HG02981 (cell line): ENCODE measurements around the gene CRABP2.

Source experiments
- ATAC-seq: cut with Tn5 transposase; IDR thresholded peaks from one replicate; pipeline ENCODE4 v1.9.1; 2021; ENCODE audit warnings: mild to moderate bottlenecking, moderate library complexity; ENCODE audit not compliant: unreplicated experiment

Gene CRABP2

DNA sequence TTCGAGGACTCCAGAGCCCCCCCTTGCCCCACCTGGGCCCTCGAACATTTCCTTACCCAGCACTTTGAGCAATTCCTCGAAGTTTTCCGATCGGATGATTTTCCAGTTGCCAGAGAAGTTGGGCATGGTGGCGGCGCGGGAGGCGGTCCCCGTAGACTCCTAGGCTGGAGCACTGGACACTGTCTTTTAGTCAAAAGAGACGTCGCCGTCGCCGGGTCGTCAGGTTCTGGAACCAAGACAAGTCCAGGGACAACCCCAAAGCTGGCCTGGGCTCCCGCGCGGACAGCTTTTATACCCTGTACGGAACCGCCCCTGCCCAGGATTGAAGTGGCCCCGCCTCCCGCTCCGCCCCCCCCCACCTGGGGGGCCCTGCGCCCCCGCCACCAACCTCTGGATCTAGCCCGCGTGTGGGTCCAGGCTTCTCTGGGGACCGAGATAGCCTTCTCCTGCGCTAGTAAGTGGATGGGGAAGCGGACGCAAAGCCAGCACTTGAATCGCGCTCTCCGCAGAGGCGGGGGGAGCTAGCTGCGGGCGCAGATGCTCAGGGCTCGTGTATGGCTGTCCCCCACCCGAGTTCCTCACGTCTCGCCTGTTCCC is at the start of gene CRABP2:
Gene CRABP2 (minus strand): TSS at position 263 of the 597 bp plus-strand sequence. CDS start 137 bp downstream, at position 126.
- ATAC-seq: no peak

DNA sequence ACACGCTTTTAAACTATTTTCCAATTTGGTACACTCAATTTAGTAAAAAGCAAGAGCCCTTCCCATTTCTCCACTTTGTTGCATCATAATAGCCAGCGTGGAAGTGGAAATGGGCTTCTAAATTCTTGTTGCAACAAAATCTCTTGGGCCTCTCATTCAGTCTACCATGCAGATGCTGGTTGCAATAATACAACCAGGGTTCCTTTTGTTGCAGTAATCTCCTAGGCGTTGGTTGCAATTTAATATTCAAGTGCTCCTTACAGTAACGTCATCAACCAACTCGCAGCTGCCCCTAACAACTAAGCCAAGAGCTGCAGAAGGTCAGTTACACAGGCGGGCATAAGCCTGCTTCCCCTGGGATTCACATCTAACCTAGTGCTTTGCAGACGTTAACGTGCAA is 48.8 kb upstream of the CRABP2 start:
- no peak for ATAC-seq

DNA sequence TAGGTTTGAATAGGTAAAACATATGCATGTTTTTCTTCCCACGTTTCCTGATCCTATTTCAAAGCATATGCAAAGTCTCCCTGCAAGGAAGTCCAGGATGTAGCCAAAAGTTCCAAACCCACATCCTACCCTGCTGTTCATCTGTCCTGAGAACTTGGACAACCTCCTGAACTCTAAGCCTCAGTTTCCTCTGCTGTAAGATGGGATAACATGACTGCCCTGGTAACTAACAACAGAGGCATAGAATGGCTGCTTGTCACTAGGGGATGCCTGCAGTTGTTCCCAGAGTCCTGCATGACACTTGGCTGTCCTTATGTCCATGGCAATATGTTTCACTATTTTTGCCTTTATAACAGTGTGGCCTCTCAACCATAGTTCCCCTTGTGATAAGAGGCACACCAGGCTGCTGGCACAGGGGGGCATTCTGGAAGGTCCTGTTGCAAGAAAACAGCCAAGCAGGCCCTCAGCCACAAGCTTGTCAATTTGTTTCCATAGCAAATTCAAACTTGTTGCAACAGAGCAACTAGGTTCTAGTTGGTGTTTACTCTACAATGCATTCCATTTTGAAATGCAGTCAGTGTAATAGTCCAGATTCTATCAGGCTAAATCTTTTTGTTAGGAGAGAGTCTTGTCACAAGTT is 47.6 kb upstream of the CRABP2 start:
- ATAC-seq: no peak

DNA sequence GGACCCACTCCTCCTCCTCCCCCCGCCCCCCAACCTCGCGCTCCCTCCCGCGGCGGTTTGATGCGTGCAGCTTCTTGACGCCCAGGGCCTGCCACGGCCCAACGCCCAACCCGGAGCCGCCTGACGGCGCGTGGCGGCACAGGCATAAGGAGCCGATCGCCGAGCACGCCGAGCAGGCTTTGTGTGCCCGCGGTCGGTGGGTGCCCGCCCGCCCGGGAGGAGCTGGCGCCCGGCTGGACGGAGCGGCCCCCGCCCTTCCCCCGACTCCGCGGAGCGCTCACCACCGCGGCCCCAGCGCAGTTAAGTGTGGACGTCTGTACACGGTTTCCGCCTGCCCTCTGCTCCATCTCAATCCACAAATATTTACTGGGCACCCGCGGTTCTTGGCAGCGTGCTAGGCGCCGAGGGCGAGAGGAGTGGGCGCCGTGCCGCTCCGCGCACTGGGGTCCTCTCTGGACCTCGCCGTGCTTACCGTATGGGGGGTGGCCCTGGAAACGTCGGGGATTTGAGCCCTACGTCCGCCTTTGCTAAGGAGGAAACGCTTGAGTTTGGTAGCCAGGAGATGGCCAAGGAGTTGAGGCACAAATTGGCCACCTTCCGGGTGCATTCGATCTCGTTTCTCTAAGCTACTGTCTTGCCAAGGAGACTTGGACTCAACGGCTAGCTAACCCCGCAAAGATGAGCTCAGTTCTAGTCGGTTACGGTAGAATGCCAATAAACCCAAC is 46.5 kb upstream of the CRABP2 start:
- no peak for ATAC-seq

DNA sequence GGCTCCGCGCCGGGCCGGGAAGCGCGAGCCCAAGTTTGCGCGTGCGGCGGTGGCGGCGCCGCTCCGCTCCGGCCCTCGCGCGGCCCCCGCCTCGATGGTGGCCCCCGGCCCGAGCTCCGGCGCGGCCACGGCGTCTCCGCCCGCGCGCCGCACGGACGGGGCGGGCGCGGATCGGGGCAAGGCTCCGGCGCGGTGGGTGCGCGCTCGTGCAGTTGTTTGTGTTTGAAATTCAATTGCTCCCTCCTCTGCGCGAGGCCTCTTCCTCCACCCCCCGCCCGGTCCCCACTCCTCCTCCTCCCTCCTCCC is 46.0 kb upstream of the CRABP2 start, which contains the start of gene HDGF:
Gene HDGF (minus strand): TSS at position 225 of the 306 bp plus-strand sequence. CDS start 246 bp downstream, outside the sequence.
- ATAC-seq: no peak

DNA sequence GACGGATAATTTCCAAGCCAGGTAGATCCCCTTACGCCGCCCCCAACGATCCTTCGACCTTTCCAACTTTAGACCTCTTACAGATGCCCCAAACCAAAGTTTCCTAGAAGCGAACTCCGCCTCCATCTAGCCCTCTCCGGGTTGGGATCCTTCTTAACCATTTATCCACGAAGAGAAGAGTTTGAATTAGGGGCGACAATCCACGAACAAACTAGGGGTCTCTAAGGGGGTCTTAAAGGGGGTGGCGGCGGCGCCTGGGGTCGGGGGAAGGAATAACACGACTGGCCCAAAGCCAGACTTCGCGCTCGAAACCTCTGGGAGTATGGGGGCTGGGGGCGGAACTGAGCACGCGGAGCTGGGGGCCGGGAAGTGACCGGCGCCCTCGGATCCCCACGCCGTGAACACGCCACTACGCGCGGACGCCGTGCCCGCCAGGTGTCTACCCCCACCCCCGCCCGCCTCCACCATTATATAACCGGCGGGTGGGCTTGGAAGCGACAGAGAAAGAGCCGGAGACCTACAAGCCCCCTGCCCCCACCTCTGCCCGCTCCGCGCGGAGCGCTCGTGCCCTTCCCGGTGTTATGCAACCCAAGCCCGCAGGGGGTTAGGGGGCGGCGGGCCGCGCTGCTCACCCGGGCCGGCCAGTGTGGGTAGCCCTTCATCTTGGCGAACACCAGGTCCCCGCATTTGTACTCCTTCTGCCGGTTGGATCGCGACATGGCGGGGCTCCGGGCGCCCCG is 45.5 kb upstream of the CRABP2 start:
- ATAC-seq: no peak

DNA sequence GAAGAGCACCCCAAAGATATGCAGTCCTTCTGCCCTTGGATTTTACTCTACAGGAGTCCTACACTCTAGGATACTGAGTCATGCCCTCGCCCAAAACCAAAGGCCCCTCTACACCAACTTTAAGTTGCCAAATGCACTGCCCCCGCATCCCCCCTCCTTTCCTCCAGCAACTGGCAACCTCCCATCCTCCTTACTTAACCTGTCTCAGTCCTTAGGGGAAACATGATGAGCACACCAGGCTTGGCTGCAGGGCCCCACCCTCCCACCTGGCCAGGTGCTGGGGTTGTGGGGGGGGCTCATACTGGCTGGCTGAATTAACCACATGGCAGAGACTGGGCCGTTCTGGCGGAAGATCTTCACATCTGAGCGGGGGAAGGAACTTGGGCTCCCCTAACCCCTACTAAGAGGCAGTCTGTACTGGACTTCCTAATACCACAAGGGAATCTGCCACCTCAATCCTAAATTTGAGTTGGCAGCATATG is 44.8 kb upstream of the CRABP2 start:
- ATAC-seq: no peak

DNA sequence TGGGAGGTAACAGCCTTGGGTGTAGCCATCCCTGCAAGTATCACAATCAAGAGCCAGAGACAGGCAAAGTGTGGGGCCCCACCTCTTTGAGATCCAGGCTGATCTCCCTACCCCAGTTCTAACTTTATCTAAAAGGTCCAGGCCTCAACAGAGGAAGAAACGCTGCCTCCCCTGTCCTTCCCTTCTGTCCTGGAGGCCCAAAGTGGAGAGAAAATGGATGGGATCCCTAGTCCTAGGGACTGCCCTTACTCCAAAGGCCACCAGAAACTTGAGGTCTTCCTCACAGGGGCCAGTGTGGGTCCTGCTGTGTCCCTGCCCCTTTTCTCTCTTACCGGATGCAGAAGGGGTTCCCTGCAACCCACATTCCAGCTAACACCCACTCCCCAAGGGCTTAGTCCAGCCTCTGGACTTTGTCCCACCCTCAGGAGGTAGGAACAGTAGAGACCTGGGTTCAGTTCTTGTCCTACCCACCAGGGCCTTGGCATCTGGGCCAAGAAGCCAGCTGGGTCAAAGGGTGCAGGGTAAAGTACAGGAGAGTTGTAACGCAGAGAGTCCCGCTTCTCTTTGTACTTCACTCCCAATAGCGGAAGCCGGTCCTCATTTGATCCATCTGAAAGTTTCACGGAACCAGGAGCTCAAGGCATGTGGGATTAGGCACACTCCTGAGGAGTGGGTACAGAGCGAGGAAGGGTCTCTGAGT is 44.2 kb upstream of the CRABP2 start:
- ATAC-seq: no peak

DNA sequence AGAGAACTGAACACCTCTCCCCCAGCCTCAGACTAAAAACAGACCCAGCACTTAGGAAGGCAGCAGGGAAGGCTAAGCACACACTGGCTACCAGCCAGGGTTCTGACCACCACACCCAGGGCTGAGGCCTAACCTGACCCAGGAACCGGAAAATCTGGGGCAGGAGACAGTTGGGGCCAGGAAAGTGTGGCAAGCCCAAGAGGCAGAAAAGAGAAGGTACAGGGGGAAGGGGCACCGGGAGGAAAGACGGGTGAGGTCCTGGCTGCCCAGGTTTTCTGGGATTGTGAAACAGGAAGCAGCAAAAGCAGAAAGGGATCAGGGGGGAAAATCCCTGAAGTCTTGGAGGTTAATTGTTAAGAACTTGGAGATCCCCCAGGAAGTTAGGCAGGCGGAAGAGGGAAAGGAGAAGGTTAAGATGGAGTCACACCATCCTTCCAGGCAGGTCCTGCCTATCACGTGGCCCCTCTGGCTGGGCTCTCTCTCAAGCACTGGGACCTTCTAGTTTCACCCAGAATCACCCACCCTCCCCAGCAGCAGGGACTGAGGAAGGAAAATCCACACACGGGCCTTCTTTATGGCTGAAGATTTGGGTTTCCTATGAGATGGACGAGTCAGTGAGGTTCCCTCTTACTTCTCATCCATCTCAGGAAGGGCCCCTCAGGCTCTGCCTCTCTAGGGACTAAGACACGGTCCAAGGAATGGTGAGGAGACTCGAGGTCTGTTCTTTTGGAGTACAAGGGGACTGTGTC is 43.5 kb upstream of the CRABP2 start:
- no peak for ATAC-seq

DNA sequence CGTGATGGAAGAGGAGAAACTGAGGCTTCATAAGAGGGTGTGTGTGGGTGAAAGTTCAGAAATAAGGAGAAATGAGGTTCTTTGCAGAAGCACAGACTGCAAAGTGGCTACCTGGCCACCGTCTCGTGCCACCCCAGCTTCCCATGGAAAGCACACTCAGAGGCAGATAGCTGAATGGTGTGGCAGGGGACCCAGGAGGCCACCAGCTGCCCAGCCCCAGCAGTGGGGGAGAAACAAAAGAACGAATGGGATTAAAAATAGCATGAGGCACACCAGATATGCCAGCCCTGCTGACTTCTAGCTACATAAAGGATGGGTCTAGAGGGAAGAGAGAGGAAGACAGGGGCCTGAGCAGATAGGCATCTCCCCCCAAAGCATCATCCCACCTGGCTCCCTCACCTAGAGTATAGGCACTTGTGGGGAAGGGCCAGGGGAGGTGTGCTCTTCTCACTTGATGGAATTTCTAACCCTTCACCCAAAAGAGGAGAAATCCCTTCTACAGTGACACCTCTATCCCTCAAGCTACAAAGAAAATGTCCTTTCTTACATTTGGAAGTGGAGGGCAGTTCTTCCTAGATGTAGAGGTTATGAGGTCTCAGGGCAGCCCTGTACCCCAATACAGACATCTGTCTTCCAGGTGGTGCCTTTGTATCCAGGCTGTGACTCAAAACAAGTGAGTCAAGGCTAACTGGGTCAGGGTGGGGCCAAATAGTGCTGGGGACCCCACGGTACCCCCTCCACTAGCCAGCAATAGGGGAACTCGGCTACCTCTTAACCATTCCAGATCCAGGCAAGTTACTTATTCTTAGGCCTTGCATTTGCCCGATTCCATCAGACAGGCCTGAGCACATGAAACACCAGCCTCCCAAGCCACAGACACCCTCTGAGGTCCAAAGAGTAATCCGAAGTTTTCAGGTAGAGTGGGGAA is 42.6 kb upstream of the CRABP2 start:
- no peak for ATAC-seq

DNA sequence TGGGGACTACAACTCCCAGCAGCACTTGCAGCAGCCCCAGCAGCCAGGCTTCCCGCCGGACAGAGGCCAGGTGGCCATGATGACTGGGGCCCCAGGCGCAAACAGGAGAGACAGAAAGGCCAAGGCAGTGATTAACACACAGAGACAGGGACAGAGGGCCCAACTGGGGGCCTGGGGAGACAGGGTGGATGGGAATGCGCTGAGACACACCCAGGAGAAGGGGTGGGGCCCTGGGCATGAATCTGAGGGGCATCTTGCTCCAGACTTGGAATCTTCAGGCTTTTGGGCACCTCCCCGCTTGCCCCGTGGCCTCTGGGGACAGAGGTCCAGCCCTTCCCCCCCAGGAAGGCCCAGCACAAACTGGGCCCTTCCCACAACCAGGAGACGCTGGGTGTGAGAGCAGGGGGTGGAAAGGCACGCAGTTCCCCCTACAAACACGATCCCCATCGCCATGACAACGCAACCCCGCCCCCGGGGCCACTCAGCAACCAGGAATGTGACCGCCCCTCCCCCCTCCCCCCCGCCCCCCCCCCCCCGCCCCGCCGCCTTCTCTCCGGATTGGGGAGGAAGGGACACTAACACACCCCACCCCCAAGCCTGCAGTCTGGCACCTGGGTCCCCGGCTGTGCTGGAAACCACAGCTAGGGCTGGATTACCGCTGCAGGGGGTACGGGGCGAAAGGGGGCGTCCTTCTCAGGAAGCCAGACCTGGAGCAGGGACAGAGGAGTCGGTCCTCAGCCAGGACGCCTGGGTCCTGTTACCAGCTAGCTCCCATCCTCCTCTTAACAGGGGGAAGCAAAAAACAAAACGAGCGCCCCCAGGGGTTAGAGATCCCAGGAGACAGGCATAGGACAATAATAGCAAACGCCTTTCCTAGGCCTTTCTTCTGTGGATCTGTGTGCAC is 41.6 kb upstream of the CRABP2 start:
- no peak for ATAC-seq

DNA sequence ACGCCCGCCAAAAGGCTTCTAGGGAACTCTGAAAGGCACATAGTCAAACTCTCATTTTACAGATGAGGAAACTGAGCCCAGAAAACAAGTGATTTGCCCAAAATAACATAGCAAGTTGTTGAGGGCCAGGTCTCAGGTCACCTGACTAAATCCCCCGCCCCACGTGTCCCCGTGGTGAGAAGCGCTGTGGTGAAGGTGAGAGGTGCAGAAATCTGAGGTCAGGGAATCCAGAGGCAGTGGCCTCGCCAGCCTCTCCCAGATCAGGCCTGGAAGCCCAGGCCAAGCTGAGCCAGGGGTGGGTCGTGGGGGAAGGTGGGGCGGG is 41.0 kb upstream of the CRABP2 start:
- no peak for ATAC-seq

DNA sequence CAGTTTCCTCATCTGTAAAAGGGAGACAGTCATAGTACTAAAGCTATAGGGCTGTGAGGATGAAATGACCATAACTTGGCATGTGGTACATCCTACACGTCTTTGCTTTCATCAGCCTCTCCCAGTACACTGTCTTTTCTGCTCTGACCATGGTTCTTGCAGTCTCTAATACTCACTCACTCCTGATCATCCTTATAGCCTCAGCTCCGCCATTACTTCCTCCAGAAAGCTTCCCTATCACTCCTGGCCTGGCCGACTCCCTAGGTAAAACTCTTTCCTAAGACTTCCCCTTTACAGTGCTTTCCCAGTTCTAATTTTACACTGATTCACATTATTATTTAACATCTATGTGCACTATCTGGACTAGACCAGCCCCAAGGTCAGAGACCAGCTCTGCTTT is 40.5 kb upstream of the CRABP2 start:
- ATAC-seq: no peak

DNA sequence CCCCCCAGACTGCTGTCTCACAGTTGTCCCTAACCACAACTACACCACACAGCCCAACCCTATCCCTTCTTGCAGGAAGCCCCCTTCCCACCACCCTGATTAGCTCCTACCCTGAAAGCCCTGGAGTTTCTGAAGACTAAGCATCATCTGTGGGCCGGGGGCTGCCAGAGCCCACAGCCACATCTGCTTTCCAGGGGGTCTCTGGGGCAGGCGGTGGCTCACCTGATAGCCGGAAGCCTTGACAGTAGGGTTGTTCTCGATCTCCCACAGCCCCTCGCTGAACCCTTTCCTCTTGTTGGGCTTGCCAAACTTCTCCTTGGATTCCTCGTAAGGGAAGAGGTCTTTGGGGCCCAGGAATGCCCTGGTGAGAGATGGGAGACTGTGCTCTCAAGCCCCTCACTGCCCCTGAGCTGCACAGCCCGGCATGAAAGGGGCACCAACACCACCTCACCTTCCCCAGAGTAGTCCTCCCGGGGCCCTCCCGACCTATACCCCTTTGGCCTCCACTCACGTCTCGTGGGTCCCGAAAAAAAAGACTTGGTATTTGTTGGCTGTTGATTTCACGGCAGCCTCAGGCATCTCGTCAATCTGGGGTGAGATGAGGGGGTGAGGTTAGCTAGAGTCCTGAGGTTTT is 39.5 kb upstream of the CRABP2 start:
- ATAC-seq: no peak

DNA sequence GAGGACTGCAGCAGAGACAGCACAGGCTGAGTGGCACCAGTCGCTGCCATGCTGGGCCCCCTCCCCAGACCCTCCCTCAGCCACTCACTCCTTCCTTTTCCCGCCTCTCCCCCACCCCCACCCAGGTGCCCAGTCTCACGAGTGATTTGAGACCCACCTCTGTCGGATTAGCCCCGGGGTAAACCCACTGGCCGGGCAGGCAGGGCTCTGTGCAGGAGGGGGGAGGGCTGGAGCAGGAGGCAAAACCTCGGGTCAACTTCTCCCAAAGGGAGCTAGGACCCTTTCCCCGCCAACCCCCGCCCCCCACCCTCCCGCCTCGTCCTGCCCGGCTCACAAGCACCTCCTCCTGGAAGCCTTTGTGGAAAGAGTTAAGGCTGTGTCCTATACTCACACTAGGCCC is 39.0 kb upstream of the CRABP2 start:
- no peak for ATAC-seq

DNA sequence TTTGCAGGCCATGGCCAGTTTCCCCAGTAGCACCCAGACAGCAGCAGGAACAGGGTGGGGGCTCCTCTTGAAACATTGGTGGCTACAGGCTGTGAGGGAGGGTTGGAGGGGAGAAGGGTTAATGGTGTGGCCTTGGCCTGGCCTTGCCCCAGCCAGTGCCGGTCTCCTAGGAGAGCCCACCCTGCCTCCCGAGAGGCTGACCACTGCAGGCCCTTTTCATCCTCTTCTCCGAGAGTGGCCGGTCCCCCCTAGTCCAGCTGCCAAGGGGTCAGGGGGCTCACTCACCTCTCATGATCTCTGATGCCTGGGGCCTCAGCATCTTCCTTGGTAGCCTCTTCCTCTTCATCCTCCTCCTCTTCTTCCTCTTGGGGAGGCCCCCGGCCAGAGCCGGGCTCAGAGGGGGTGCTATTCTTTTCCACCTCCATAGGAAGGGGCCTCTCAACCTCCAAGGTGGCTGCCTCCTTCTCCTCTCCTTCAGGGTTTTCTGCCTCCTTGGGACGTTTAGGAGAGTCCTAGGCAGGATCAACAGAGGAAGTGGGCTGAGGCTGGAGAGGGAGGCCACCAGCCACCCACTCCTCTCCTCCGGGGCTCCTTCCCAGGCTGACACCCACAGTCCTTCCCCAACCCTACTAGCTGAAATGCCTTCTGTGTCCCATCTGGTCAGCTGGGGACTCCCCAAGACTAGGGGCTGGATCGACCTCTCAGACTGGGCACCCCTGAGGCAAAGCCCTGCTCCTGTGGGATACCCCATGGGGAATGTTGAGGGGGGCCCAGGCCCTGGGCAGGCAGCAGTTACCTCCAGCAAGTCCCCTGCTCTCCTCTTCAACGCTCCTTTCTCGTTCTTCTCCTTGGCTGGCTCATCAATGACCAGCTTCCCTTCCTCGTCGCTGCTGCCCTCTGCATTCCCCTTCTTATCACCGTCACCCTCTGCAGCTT is 38.3 kb upstream of the CRABP2 start:
- no peak for ATAC-seq

DNA sequence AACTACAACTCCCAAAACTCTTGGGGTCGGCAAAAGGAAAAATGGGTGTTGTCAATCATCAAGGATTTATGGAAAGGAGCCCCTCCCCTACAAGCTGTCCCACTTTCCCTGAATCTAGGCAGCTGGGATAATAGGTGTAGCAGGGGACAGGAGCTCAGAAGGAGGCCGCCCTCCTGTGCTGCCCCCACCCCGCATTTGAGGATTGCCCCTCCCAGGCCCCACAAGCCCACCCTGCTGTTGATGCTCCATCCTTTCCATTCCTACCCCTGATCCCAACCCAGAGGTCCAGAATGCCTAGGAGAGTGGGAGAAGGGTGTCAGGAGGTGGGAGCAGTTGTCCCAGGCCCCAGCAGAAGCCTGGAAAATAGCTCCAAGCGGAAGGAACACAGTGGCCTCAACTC is 37.4 kb upstream of the CRABP2 start:
- ATAC-seq: no peak
